SK-N-MC (cell line): ENCODE results near the gene UBR2.

Experiments
- EZH2 ChIP-seq: fragments of 200-600 bp; sonication (generic); IDR thresholded peaks from one replicate; pipeline ENCODE4 v1.6.1; 2017; ENCODE audit warnings: antibody characterized with exemption
- FOXP2 ChIP-seq: optimal IDR thresholded peaks from 2 replicates; pipeline ENCODE3; 2011; ENCODE audit warnings: mild to moderate bottlenecking, moderate library complexity; ENCODE audit not compliant: insufficient read depth; ENCODE audit errors: extremely low read length, control extremely low read depth
- POLR2AphosphoS5 ChIP-seq: IDR thresholded peaks from 2 replicates; pipeline ENCODE4 v1.6.1; 2012; ENCODE audit warnings: mild to moderate bottlenecking, low read depth, low read length, borderline replicate concordance

- TF ChIP-seq EZH2 (no peak), POLR2AphosphoS5 (no peak), FOXP2 (no peak)
Observed at GRCh38 chr6:42564506-42564825, 637 bp downstream of the UBR2 start.
